ENCODE data around the gene POLDIP2.

The POLDIP2 gene

DNA sequence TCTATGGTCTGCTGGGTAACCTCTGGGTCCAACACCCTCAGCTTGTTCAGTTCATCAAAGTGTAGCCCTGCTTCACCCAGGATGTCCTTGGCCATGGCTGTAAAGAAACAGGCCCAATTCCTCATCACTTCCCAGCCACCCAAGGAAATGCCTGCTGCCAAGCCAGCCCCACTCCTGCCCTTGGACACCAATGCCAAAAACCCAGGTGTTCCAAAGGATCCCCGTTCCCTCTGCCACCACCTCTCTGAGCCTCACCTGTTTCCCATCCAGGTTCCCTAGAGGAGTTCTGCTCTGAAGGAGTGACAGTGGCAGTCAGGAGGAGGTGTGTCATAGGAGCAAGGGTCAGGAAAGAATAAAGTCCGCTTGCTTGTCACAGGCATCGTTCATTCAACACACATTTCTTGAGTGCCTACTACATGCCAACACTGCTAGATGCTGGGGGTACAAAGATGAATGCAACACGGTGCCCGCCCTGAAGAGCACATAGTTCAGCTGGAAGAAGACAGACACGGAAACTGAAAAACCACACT, 25.4 kb downstream of the POLDIP2 start:
- TF ChIP-seq, protein P1, sequence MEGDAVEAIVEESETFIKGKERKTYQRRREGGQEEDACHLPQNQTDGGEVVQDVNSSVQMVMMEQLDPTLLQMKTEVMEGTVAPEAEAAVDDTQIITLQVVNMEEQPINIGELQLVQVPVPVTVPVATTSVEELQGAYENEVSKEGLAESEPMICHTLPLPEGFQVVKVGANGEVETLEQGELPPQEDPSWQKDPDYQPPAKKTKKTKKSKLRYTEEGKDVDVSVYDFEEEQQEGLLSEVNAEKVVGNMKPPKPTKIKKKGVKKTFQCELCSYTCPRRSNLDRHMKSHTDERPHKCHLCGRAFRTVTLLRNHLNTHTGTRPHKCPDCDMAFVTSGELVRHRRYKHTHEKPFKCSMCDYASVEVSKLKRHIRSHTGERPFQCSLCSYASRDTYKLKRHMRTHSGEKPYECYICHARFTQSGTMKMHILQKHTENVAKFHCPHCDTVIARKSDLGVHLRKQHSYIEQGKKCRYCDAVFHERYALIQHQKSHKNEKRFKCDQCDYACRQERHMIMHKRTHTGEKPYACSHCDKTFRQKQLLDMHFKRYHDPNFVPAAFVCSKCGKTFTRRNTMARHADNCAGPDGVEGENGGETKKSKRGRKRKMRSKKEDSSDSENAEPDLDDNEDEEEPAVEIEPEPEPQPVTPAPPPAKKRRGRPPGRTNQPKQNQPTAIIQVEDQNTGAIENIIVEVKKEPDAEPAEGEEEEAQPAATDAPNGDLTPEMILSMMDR (IDR thresholded peaks at IDR 0.05): no peak

DNA sequence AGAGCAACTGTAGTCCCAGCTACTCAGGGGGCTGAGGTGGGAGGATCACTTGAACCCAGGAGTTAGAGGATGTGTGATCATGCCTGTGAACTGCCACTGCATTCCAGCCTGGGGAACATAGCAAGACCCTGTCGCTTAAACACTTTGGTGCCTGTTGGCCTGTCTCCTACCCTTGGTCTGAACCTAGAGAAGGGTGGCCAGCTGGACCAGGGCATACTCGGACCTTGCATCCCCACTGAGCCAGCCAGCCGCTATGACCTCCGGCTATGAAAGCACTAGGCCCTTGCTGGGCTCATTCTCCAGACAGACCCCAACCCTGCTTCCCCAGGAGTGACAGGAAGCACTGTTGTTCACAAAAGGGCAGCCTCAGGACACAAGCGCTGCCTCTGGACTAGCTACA, 26.7 kb downstream of the POLDIP2 start:
- TF ChIP-seq, protein P1 (IDR thresholded peaks at IDR 0.05): no peak

DNA sequence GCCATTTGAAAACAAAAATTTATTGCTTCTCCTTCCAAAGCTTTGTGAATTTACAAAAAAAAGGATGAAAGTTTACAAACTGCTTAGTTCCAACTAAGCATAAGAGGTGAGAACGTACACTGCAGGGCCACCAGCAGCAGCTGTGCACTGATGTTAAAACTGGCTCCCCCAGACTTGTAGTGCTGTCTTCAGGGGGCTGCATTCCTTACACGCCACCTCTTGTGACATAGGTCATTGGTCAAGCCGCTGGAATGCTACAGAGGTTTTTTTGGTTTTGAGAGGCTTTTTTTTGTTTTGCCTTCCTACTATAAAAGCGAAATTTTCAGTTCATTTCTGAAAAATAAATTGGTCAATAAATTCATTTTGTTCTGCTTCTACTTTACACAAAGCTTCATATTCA, 29.0 kb downstream of the POLDIP2 start:
- TF ChIP-seq, protein P1 (IDR thresholded peaks at IDR 0.05): no peak

DNA sequence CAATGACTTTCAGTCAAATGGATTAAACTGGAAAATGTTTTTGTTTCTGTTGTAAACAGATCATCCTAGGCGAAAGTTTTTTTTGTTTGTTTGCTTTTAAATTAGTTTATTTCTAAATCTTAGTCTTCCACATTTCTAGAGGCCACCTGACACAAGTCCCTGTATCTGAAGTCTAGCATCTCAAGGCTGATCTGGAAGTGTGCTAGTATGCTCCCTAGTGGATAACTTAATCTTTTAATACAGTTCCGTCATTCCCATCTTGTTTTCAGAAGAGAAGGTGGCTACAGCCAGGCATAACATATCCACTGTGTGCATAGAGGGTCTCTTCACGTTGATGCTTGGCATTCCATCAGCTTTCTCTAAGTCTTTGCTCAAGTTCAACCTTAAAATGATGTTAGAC, 29.6 kb downstream of the POLDIP2 start:
- TF ChIP-seq, protein P1 (IDR thresholded peaks at IDR 0.05): no peak

DNA sequence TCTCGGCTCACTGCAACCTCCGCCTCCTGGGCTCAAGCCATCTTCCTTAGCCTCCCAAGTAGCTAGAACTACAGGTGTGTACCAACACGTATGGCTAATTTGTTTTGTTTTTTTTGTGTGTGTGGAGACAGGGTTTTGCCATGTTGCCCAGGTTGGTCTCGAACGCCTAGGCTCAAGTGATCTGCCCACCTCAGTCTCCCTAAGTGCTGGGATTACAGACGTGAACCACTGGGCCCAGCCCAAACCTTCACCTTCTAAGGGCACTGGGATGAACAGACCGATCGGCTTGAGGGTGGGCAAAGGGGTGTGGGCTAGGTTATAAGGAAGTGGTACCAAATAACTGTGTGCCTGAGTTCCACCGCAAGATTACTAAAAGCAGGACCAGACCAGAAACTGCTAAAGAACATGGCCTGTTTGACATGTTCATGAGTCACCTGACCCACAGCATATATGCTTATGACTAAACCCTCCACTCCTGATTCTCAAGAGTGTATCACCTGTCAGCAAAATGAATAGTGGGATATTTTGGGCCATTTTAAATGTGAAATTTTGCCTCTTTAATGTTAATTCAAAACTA, 30.2 kb downstream of the POLDIP2 start:
- TF ChIP-seq, protein P1 (IDR thresholded peaks at IDR 0.05): no peak

DNA sequence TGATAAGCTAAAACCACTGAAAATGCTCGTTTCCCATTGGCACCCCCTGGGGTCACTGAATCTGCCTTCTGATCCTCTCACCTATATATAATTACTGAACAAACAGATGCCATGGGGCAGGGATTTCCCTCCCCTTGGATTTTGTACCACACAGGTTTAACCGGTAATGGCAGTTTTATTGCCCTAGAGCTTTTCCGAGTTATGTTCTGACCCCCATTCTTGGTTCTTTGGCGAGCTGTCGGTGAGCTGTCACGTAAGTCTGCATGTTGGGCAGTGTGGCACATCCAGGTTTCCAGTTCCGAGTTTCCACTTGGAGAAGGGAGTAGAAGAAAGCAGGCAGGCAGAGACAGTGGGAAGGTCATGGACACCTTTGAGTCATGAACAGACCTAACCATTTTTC, 31.2 kb downstream of the POLDIP2 start:
- TF ChIP-seq, protein P1 (IDR thresholded peaks at IDR 0.05): no peak

DNA sequence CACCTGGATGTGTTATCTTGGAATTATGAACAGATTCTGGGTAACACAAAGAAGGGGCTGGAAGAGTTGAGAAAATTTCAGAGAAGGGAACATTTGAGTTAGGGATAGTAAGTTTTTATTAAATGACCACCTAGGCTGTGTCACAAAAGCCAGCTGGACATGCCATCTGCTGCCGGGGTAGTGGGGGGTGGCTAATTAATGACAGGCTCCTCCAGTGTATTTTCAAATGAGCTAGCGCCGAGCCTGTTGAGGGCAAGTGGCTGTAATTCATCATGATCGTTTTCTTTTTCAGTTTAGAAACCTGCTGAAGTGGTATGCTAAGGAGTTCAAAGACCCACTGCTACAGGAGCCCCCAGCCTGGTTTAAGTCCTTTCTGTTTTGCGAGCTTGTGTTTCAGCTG, 32.1 kb downstream of the POLDIP2 start:
- TF ChIP-seq, protein P1 (IDR thresholded peaks at IDR 0.05): no peak

DNA sequence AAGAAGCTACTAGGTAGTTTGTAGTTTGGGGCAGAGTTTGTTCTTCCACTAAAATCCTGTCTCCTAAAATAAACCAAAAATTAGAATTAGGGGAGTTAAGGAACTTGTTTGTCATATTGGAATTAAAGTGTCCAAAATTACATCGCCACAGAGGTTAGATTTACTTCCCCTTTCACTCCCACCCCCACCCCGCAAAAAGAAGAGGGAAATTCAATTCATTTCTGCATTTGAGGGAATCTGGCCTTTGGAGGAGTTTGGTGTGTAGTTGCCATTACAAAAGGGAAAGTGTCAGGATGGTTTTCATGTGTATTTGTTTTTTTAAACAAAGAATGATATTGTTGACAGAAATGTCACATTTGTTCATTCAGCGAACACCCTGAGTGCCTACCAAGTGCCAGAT, 32.5 kb downstream of the POLDIP2 start:
- TF ChIP-seq, protein P1 (IDR thresholded peaks at IDR 0.05): no peak

Data from LNCAP (cell line).